ENCODE measurements around the gene NPFF. TPM values are rescaled to one million over a fixed set of nuclear protein-coding genes. Genes with fewer than 3 reads are reported as not detected.

Gene NPFF
- total RNA-seq, 1 donor from 2014 or later: not detected

- H3K27me3 ChIP-seq (ENCODE audit: control insufficient read depth in 3 of 3, insufficient read depth in 3 of 3, low read length in 3 of 3): no peaks in the 10 kb centered on the region
- no peaks in the 10 kb centered on the region for H3K9me3 ChIP-seq (ENCODE audit: control insufficient read depth in 3 of 3, low read length in 3 of 3)
- peaks cover 57 to 77% (median 75%) of the 10 kb centered on the region in 3 donors for H3K36me3 ChIP-seq (ENCODE audit: control insufficient read depth in 3 of 3, insufficient read depth in 3 of 3, low read length in 3 of 3)
- no peaks in the 10 kb centered on the region for H3K4me1 ChIP-seq (ENCODE audit: control insufficient read depth in 3 of 3, insufficient read depth in 3 of 3, low read length in 3 of 3)
- H3K27ac ChIP-seq (ENCODE audit: low read depth, low read length): no peak overlapping the region
- no peak overlapping the region for H3K9ac ChIP-seq (ENCODE audit: low read depth in 1 of 3, low read length in 3 of 3)
- no peak overlapping the region for H3K4me3 ChIP-seq (ENCODE audit: low read length in 3 of 3)
Measured at GRCh38 chr12:53515291-53515680, 8.0 kb upstream of the NPFF start.

- H3K36me3 ChIP-seq (ENCODE audit: control insufficient read depth in 3 of 3, insufficient read depth in 3 of 3, low read length in 3 of 3): peaks cover 52 to 78% (median 71%) of the 10 kb centered on the region in 3 donors
- H3K4me3 ChIP-seq (ENCODE audit: low read length in 3 of 3): no peak overlapping the region
- no peaks in the 10 kb centered on the region for H3K27me3 ChIP-seq (ENCODE audit: control insufficient read depth in 3 of 3, insufficient read depth in 3 of 3, low read length in 3 of 3)
- H3K27ac ChIP-seq (ENCODE audit: low read depth, low read length): no peak overlapping the region
- no peaks in the 10 kb centered on the region for H3K9me3 ChIP-seq (ENCODE audit: control insufficient read depth in 3 of 3, low read length in 3 of 3)
- H3K4me1 ChIP-seq (ENCODE audit: control insufficient read depth in 3 of 3, insufficient read depth in 3 of 3, low read length in 3 of 3): no peaks in the 10 kb centered on the region
- no peak overlapping the region for H3K9ac ChIP-seq (ENCODE audit: low read depth in 1 of 3, low read length in 3 of 3)
Measured at GRCh38 chr12:53514628-53515290, 7.5 kb upstream of the NPFF start.

GRCh38 chr12:53513712-53514410 lies 6.6 kb upstream of the NPFF start:
- Histone ChIP-seq H3K4me3 (ENCODE audit: low read length in 3 of 3) (no peak overlapping the region), H3K36me3 (ENCODE audit: control insufficient read depth in 3 of 3, insufficient read depth in 3 of 3, low read length in 3 of 3) (peaks cover 47 to 73% (median 65%) of the 10 kb centered on the region in 3 donors), H3K27me3 (ENCODE audit: control insufficient read depth in 3 of 3, insufficient read depth in 3 of 3, low read length in 3 of 3) (no peaks in the 10 kb centered on the region), H3K9ac (ENCODE audit: low read depth in 1 of 3, low read length in 3 of 3) (no peak overlapping the region), H3K27ac (ENCODE audit: low read depth, low read length) (no peak overlapping the region), H3K9me3 (ENCODE audit: control insufficient read depth in 3 of 3, low read length in 3 of 3) (no peaks in the 10 kb centered on the region), H3K4me1 (ENCODE audit: control insufficient read depth in 3 of 3, insufficient read depth in 3 of 3, low read length in 3 of 3) (peaks cover under 1 to 1% (median under 1%) of the 10 kb centered on the region in 3 donors)

- Histone ChIP-seq H3K4me1 (ENCODE audit: control insufficient read depth in 3 of 3, insufficient read depth in 3 of 3, low read length in 3 of 3) (peaks cover 6 to 14% (median 6%) of the 10 kb centered on the region in 3 donors), H3K9ac (ENCODE audit: low read depth in 1 of 3, low read length in 3 of 3) (no peak overlapping the region), H3K27ac (ENCODE audit: low read depth, low read length) (no peak overlapping the region), H3K27me3 (ENCODE audit: control insufficient read depth in 3 of 3, insufficient read depth in 3 of 3, low read length in 3 of 3) (no peaks in the 10 kb centered on the region), H3K9me3 (ENCODE audit: control insufficient read depth in 3 of 3, low read length in 3 of 3) (no peaks in the 10 kb centered on the region), H3K36me3 (ENCODE audit: control insufficient read depth in 3 of 3, insufficient read depth in 3 of 3, low read length in 3 of 3) (peaks cover 49 to 62% (median 60%) of the 10 kb centered on the region in 3 donors), H3K4me3 (ENCODE audit: low read length in 3 of 3) (no peak overlapping the region)
Measured at GRCh38 chr12:53510181-53510812, 3.0 kb upstream of the NPFF start.

GRCh38 chr12:53508534-53509170 lies 1.4 kb upstream of the NPFF start:
- H3K27ac ChIP-seq (ENCODE audit: low read depth, low read length): no peak overlapping the region
- H3K4me3 ChIP-seq (ENCODE audit: low read length in 3 of 3): no peak overlapping the region
- peaks cover 44 to 61% (median 51%) of the 10 kb centered on the region in 3 donors for H3K36me3 ChIP-seq (ENCODE audit: control insufficient read depth in 3 of 3, insufficient read depth in 3 of 3, low read length in 3 of 3)
- peak overlapping the region in 1 of 3 donors; percentile 54 for H3K9ac ChIP-seq (ENCODE audit: low read depth in 1 of 3, low read length in 3 of 3)
- H3K27me3 ChIP-seq (ENCODE audit: control insufficient read depth in 3 of 3, insufficient read depth in 3 of 3, low read length in 3 of 3): no peaks in the 10 kb centered on the region
- no peaks in the 10 kb centered on the region for H3K9me3 ChIP-seq (ENCODE audit: control insufficient read depth in 3 of 3, low read length in 3 of 3)
- peaks cover 6 to 23% (median 9%) of the 10 kb centered on the region in 3 donors for H3K4me1 ChIP-seq (ENCODE audit: control insufficient read depth in 3 of 3, insufficient read depth in 3 of 3, low read length in 3 of 3)

- H3K27ac ChIP-seq (ENCODE audit: low read depth, low read length): no peak overlapping the region
- peaks cover 38 to 56% (median 40%) of the 10 kb centered on the region in 3 donors for H3K36me3 ChIP-seq (ENCODE audit: control insufficient read depth in 3 of 3, insufficient read depth in 3 of 3, low read length in 3 of 3)
Measured at GRCh38 chr12:53507603-53507885, 260 bp upstream of the NPFF start.

GRCh38 chr12:53506450-53506785 lies 866 bp downstream of the NPFF start:
- no peak overlapping the region for H3K9ac ChIP-seq (ENCODE audit: low read depth in 1 of 3, low read length in 3 of 3)
- no peak overlapping the region for H3K4me3 ChIP-seq (ENCODE audit: low read length in 3 of 3)
- H3K27me3 ChIP-seq (ENCODE audit: control insufficient read depth in 3 of 3, insufficient read depth in 3 of 3, low read length in 3 of 3): no peaks in the 10 kb centered on the region
- peaks cover 21 to 36% (median 22%) of the 10 kb centered on the region in 3 donors for H3K4me1 ChIP-seq (ENCODE audit: control insufficient read depth in 3 of 3, insufficient read depth in 3 of 3, low read length in 3 of 3)
- H3K27ac ChIP-seq (ENCODE audit: low read depth, low read length): no peak overlapping the region
- peaks cover 29 to 45% (median 32%) of the 10 kb centered on the region in 3 donors for H3K36me3 ChIP-seq (ENCODE audit: control insufficient read depth in 3 of 3, insufficient read depth in 3 of 3, low read length in 3 of 3)
- H3K9me3 ChIP-seq (ENCODE audit: control insufficient read depth in 3 of 3, low read length in 3 of 3): no peaks in the 10 kb centered on the region

More at GRCh38 chr12:53507603-53507885, 260 bp upstream of the NPFF start:
- no peak overlapping the region for H3K9ac ChIP-seq (ENCODE audit: low read depth in 1 of 3, low read length in 3 of 3)
- peaks cover 11 to 27% (median 12%) of the 10 kb centered on the region in 3 donors for H3K4me1 ChIP-seq (ENCODE audit: control insufficient read depth in 3 of 3, insufficient read depth in 3 of 3, low read length in 3 of 3)
- no peaks in the 10 kb centered on the region for H3K9me3 ChIP-seq (ENCODE audit: control insufficient read depth in 3 of 3, low read length in 3 of 3)
- H3K4me3 ChIP-seq (ENCODE audit: low read length in 3 of 3): no peak overlapping the region
- H3K27me3 ChIP-seq (ENCODE audit: control insufficient read depth in 3 of 3, insufficient read depth in 3 of 3, low read length in 3 of 3): no peaks in the 10 kb centered on the region

GRCh38 chr12:53505555-53506449 lies 1.5 kb downstream of the NPFF start:
- peaks cover 22 to 39% (median 22%) of the 10 kb centered on the region in 3 donors for H3K4me1 ChIP-seq (ENCODE audit: control insufficient read depth in 3 of 3, insufficient read depth in 3 of 3, low read length in 3 of 3)
- H3K27me3 ChIP-seq (ENCODE audit: control insufficient read depth in 3 of 3, insufficient read depth in 3 of 3, low read length in 3 of 3): no peaks in the 10 kb centered on the region
- peak overlapping the region in 1 of 3 donors; percentile 50 for H3K9ac ChIP-seq (ENCODE audit: low read depth in 1 of 3, low read length in 3 of 3)
- H3K36me3 ChIP-seq (ENCODE audit: control insufficient read depth in 3 of 3, insufficient read depth in 3 of 3, low read length in 3 of 3): peaks cover 27 to 44% (median 29%) of the 10 kb centered on the region in 3 donors
- H3K4me3 ChIP-seq (ENCODE audit: low read length in 3 of 3): no peak overlapping the region
- peak overlapping the region; percentile 36 for H3K27ac ChIP-seq (ENCODE audit: low read depth, low read length)
- H3K9me3 ChIP-seq (ENCODE audit: control insufficient read depth in 3 of 3, low read length in 3 of 3): no peaks in the 10 kb centered on the region

GRCh38 chr12:53505086-53505485 lies 2.2 kb downstream of the NPFF start:
- no peaks in the 10 kb centered on the region for H3K27me3 ChIP-seq (ENCODE audit: control insufficient read depth in 3 of 3, insufficient read depth in 3 of 3, low read length in 3 of 3)
- peak overlapping the region in 2 of 3 donors; percentile 20 to 50 for H3K9ac ChIP-seq (ENCODE audit: low read depth in 1 of 3, low read length in 3 of 3)
- H3K27ac ChIP-seq (ENCODE audit: low read depth, low read length): peak overlapping the region; percentile 36
- H3K36me3 ChIP-seq (ENCODE audit: control insufficient read depth in 3 of 3, insufficient read depth in 3 of 3, low read length in 3 of 3): peaks cover 22 to 38% (median 26%) of the 10 kb centered on the region in 3 donors
- no peaks in the 10 kb centered on the region for H3K9me3 ChIP-seq (ENCODE audit: control insufficient read depth in 3 of 3, low read length in 3 of 3)
- H3K4me1 ChIP-seq (ENCODE audit: control insufficient read depth in 3 of 3, insufficient read depth in 3 of 3, low read length in 3 of 3): peaks cover 25 to 43% (median 26%) of the 10 kb centered on the region in 3 donors
- H3K4me3 ChIP-seq (ENCODE audit: low read length in 3 of 3): no peak overlapping the region

Measured in skeletal muscle tissue (tissue), 4 donors.